Measurements from ENCODE around the gene INPP4B.
"Not testable (repeated sequence)": the region's sequence is repeated elsewhere in the genome, so short reads cannot be mapped to it uniquely, and the experiment has no call there.

Gene INPP4B

DNA sequence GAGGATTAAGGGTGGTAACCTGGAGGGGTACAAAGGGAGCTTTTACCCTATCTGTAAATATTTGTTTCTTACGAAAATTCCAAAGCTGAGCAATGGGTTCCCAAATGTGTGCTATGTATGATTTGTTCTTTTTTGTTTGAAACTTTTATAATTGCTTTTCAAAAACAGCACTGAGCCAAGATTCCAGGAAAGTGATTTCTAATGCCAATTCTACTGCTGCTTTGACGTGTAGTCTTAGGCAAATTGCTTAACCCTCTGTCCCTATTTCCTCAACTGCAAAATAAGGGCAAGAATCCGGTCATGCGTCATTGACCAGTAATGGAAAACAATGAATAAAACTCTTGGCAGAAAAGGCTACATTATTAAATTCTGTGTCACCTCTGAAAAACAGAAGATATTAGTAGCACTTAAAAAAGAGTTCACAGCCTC is 755.0 kb downstream of the INPP4B start:
- no peak for DNase-seq (ENCODE audit: low read depth in 3 of 3)

- DNase-seq (ENCODE audit: low read depth in 3 of 3), result no peak
Measured at GRCh38 chr4:142088906-142089305, 757.2 kb downstream of the INPP4B start.

- DNase-seq (ENCODE audit: low read depth in 3 of 3), result no peak
Measured at GRCh38 chr4:142085513-142086292, 760.4 kb downstream of the INPP4B start.

- DNase-seq (ENCODE audit: low read depth in 3 of 3), result no peak
Measured at GRCh38 chr4:142083264-142083663, 762.8 kb downstream of the INPP4B start.

DNA sequence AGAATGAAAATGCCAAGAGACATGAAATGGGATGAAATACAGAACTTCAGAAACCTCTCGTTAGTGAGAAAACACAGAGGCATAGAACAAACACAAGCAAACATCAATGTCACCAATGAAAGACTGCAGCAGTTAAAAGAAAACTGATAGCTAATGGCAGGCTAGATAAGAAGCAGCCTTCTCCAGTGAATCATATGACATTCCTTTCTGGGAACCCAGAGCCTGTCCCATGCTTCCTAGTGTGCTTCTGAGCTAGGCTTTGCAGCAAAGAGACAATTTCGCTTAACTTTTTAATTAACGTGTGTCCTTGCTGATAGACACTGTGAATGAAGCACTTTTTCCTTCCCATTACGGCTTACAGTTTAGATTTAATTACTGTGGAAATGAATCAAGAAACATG is 765.1 kb downstream of the INPP4B start:
- no peak for DNase-seq (ENCODE audit: low read depth in 3 of 3)

DNA sequence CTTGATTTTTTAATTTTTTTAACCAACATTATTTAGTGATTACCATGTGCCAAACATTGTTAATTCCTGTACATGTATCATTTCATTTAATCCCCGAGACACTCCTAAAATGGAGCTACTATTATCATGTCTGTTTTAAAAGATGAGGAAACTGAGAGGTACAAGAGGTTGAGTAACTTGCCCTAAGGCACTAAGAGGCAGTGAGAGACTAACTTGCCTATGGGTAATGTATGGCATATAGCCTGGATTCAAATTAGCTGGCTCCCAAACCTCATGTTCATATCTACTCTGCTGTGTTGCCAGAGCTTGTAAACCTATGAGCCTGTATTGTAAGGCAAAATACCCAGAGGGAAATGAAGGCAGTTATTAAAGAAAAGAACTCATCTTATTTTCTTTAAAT is 766.1 kb downstream of the INPP4B start:
- no peak for DNase-seq (ENCODE audit: low read depth in 3 of 3)

- DNase-seq (ENCODE audit: low read depth in 3 of 3), result no peak
Measured at GRCh38 chr4:142077048-142077447, 769.1 kb downstream of the INPP4B start.

GRCh38 chr4:142068304-142068703 is 777.8 kb downstream of the INPP4B start:
- not testable (repeated sequence) for DNase-seq (ENCODE audit: low read depth in 3 of 3)

DNA sequence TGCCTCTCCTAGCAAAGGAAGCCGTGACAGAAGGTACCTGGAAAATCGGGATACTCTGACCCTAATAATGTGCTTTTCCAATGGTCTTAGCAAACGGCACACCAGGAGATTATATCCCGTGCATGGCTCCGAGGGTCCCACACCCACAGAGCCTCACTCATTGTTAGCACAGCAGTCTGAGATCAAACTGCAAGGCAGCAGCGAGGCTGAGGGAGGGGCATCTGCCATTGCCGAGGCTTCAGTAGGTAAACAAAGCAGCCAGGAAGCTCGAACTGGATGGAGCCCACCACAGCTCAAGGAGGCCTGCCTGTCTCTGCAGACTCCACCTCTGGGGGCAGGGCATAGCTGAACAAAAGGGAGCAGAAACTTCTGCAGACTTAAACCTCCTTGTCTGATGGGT is 779.5 kb downstream of the INPP4B start:
- DNase-seq (ENCODE audit: low read depth in 3 of 3), result not testable (repeated sequence)

GRCh38 chr4:142065086-142065647 is 780.9 kb downstream of the INPP4B start:
- no peak for DNase-seq (ENCODE audit: low read depth in 3 of 3)

GRCh38 chr4:142064181-142064580 is 781.9 kb downstream of the INPP4B start:
- no peak for DNase-seq (ENCODE audit: low read depth in 3 of 3)

GRCh38 chr4:142045996-142046395 is 800.1 kb downstream of the INPP4B start:
- no peak for DNase-seq (ENCODE audit: low read depth in 3 of 3)

DNA sequence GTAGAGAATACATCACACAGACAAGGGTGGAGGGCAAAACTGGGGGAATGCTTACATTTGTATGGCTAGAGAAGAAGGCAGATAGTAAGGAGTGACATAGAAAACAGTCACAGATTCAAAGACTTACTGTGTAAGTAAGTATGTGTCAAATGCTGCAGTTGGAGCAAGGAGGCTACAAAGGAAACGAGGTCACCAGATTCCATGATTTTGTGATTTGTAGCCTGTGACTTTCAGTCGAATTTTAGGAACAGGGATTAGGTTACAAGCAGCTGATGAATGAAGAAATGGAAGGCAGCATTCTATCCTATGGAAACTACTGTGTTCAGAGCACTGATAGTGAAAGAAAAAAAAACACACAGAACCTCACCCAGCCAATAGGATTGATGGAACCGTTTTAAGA is 801.8 kb downstream of the INPP4B start:
- no peak for DNase-seq (ENCODE audit: low read depth in 3 of 3)

DNA sequence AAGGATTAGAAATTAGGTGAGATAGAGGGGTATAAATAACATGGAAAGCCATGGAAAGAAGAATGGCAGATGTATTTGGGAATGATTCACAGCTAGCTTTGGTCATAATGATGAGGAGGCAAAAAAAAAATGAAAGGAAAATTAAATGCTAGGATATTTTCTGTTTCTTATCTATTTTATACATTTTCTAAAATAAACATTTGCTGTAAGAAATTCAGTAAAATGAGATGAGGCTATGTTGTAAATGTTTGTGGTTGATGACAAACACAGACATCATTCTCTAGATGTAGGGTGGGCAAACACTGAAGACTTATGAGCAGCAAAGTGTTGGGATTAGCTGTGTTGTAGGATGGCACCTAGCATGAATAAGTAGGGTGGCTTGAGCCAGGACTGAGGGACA is 802.6 kb downstream of the INPP4B start:
- no peak for DNase-seq (ENCODE audit: low read depth in 3 of 3)

GRCh38 chr4:142041788-142042187 is 804.3 kb downstream of the INPP4B start:
- no peak for DNase-seq (ENCODE audit: low read depth in 3 of 3)

GRCh38 chr4:142040043-142040442 is 806.1 kb downstream of the INPP4B start:
- DNase-seq (ENCODE audit: low read depth in 3 of 3), result no peak

DNA sequence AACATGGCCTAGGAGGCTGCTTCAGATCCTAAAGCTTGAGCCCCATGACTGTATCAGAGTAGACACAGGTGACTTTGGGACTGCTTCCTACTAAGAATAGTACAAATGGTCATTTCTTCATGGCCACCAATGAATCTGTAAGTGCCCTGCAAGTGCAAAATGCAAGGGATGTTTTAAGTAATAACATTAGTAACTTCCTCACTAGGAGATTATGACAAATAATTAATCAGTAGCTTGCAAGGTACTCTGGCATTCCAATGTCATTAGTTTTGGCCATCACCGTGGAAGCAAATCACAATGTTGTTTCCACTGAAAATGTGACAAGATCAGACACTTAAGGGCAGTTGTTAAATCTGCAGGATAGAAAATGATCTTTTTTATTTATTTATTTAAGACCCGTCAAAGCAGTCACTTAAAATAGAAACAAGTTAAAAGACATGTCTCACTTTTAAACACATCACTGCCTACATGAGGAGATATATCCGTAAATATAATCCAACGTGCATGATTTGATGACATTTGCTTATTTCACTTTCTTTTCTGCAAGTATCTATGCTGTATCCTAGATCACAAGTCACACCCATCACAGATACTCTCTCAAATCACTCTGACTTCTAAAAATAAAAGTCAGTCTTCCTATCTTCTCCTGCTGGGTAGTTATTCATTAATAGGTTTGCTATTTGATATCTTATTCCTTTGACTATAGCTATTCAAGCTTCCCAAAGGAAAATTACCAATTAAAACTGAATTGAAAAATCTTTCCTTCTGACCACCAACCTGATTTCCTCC is 809.1 kb downstream of the INPP4B start:
- no peak for DNase-seq (ENCODE audit: low read depth in 3 of 3)

- no peak for DNase-seq (ENCODE audit: low read depth in 3 of 3)
Measured at GRCh38 chr4:142035566-142035965, 810.5 kb downstream of the INPP4B start.

GRCh38 chr4:142034101-142034500 is 812.0 kb downstream of the INPP4B start:
- no peak for DNase-seq (ENCODE audit: low read depth in 3 of 3)

GRCh38 chr4:142030010-142030409 is 816.1 kb downstream of the INPP4B start:
- no peak for DNase-seq (ENCODE audit: low read depth in 3 of 3)

DNA sequence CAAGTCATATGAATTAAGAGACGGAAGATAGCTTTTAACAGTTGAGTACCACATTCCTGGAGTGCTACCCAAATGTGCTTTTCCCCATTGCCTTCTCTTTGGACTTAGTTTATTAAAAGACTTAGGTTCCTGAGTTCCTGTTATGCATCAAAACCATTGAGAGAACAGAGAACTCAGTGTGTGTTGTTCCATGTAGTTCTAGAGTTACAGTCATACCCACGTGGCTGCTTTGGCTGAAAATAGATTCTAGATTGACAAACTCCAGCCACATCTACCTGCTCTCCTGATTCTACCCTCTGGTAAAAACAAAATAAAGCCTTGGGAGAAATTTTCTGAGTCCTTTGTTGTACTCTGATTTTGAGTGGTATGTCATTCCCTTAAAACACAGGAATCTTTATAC is 824.3 kb downstream of the INPP4B start:
- no peak for DNase-seq (ENCODE audit: low read depth in 3 of 3)

GRCh38 chr4:142021181-142021580 is 824.9 kb downstream of the INPP4B start:
- DNase-seq (ENCODE audit: low read depth in 3 of 3), result no peak

DNA sequence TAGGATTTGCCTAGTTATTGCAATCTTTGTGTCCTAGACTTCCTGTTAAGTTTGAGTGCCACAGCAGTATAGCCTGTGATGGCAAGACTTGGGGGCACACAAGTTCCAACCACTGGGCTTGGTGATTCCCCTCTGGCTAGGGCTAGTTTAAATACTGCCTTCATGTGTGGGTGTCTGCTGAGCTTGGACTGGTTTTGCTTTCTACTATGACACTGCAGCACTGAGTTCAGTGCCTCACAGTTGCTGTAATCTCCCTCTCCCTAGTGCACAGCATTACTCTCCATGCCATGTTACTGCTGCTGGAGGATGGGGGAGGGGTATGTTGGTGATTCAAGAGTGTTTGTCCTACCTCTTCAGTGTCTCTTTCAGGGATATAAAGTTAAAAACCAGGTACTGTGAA is 830.1 kb downstream of the INPP4B start:
- DNase-seq (ENCODE audit: low read depth in 3 of 3), result no peak
